ENCODE results near the gene ENDOU.
A peak's percentile ranks its signal among the peaks of the same experiment; 100 is the strongest.

GRCh38 chr12:47773062-47773857 is 48.0 kb upstream of the ENDOU start, which contains the start of gene SLC48A1:
- TF ChIP-seq CTCF (IDR thresholded peaks at IDR 0.05): peak in 1 of 3 experiments; percentile 2
- no peak for TF ChIP-seq POLR2AphosphoS5 (IDR thresholded peaks at IDR 0.05; ENCODE audit: insufficient read depth in 1 of 2, low read depth in 1 of 2)

All from vagina (tissue), 2 donors.